SK-N-SH treated with all-trans-retinoic acid at 6 μM for 48 hours (cell line): ENCODE results near the gene NSRP1.
A peak's percentile ranks its signal among the peaks of the same experiment; 100 is the strongest.

Source experiments
- ATAC-seq: fragments of 200-7000 bp; cut with Tn5 transposase; 3 replicates; pipeline ENCODE4 v1.9.1; 2020; ENCODE audit warnings: mild to moderate bottlenecking, moderate library complexity
- ARNTL ChIP-seq: fragments of 450-650 bp; formaldehyde crosslinking; IDR thresholded peaks from 2 replicates; pipeline ENCODE4 v1.5.0; 2020; ENCODE audit warnings: low read depth, mild to moderate bottlenecking, moderate library complexity, borderline replicate concordance
- BACH2 ChIP-seq: fragments of 250-450 bp; sonication (Bioruptor Pico); IDR thresholded peaks from 2 replicates; pipeline ENCODE4 v1.9.0; 2021; ENCODE audit warnings: mild to moderate bottlenecking, borderline replicate concordance
- ESRRG ChIP-seq: fragments of 250-450 bp; sonication (Bioruptor Pico); IDR thresholded peaks from 2 replicates; pipeline ENCODE4 v1.6.1; 2021; ENCODE audit warnings: mild to moderate bottlenecking
- ISL1 ChIP-seq: fragments of 250-450 bp; sonication (Bioruptor Pico); IDR thresholded peaks from 2 replicates; pipeline ENCODE4 v2.1.2; 2022; ENCODE audit warnings: mild to moderate bottlenecking, moderate library complexity
- OSR1 ChIP-seq: fragments of 250-450 bp; sonication (Bioruptor Pico); IDR thresholded peaks from 2 replicates; pipeline ENCODE4 v1.8.0; 2022; ENCODE audit warnings: moderate library complexity, mild to moderate bottlenecking, inconsistent platforms
- PPARA ChIP-seq: fragments of 250-450 bp; sonication (Bioruptor Pico); IDR thresholded peaks from 2 replicates; pipeline ENCODE4 v1.5.0; 2020; ENCODE audit warnings: mild to moderate bottlenecking, borderline replicate concordance
- RARB ChIP-seq: fragments of 250-450 bp; sonication (Bioruptor Pico); IDR thresholded peaks from 2 replicates; pipeline ENCODE4 v1.8.0; 2021; ENCODE audit warnings: mild to moderate bottlenecking, moderate library complexity
- TCF4 ChIP-seq: fragments of 250-450 bp; sonication (Bioruptor Pico); IDR thresholded peaks from 2 replicates; pipeline ENCODE4 v1.8.0; 2021; ENCODE audit warnings: mild to moderate bottlenecking, moderate library complexity, borderline replicate concordance
- TOX ChIP-seq: fragments of 250-450 bp; sonication (Bioruptor Pico); IDR thresholded peaks from 2 replicates; pipeline ENCODE4 v1.8.0; 2021; ENCODE audit warnings: mild to moderate bottlenecking, moderate library complexity, borderline replicate concordance
- ZC3H10 ChIP-seq: fragments of 250-450 bp; sonication (Bioruptor Pico); IDR thresholded peaks from 2 replicates; pipeline ENCODE4 v1.5.1; 2021; ENCODE audit warnings: mild to moderate bottlenecking, moderate library complexity
- ZFP3 ChIP-seq: fragments of 250-450 bp; sonication (Bioruptor Pico); IDR thresholded peaks from 2 replicates; pipeline ENCODE4 v1.5.0; 2020; ENCODE audit warnings: mild to moderate bottlenecking, moderate library complexity
- ZFP30 ChIP-seq: fragments of 450-650 bp; formaldehyde crosslinking; IDR thresholded peaks from 2 replicates; pipeline ENCODE4 v1.5.0; 2022; ENCODE audit warnings: mild to moderate bottlenecking, moderate library complexity
- ZNF565 ChIP-seq: fragments of 450-650 bp; formaldehyde crosslinking; conservative IDR thresholded peaks from 2 replicates; pipeline ENCODE4 v1.5.0; 2020; ENCODE audit warnings: low read depth, mild to moderate bottlenecking, moderate library complexity
- TF ChIP-seq, protein P1 (sequence below): fragments of 250-450 bp; sonication (Bioruptor Pico); IDR thresholded peaks from 2 replicates; pipeline ENCODE4 v1.5.0; 2020; ENCODE audit warnings: mild to moderate bottlenecking, moderate library complexity
- TF ChIP-seq, protein P2 (sequence below): fragments of 250-450 bp; sonication (Bioruptor Pico); IDR thresholded peaks from 2 replicates; pipeline ENCODE4 v1.5.1; 2021; ENCODE audit warnings: mild to moderate bottlenecking, moderate library complexity
- TF ChIP-seq, protein P3 (sequence below): fragments of 250-450 bp; sonication (Bioruptor Pico); IDR thresholded peaks from 2 replicates; pipeline ENCODE4 v1.5.1; 2020; ENCODE audit warnings: low read depth, mild to moderate bottlenecking, moderate library complexity

Gene NSRP1

DNA sequence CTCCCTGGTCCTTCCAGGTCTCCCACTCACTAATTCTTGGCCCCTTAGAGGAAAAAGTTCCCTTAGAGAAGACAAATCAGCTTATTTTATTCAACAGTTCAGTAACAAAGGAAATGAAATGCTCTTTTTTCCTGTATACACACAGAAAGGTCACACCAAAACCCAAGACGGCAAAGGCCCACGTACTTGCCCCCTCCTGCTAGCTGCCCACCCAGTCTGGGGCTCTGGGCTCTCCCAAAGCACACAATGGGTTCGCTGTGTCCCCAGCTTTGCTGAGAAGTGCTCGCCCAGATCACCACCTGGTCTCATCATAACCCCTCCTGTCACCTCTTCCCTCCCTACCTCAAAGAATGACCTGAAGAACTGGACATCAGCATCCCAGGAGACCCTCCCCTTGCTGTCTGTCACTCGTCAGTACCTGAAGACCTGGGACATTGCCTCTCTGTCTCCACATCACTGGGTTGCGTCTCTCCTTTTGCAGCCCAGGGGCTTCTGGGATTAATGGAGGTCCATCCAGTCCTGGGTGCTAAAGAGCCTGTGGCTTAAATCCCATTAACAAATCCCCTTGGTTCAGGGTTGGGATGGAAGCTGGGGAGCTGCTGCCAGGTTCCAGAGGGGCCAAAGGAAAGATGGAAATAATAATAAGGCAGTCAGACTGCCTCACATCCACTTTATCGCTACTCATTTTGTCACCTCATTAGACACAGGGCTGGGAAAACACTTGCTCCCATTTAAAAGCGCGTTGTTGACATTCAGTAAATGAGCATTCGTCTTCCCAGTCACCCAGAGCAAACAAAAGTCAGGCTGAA, 115.6 kb downstream of the NSRP1 start (continued):
- TF ChIP-seq ZC3H10 (CRISPR knock-in tag) (no peak), RARB (CRISPR knock-in tag) (no peak)

DNA sequence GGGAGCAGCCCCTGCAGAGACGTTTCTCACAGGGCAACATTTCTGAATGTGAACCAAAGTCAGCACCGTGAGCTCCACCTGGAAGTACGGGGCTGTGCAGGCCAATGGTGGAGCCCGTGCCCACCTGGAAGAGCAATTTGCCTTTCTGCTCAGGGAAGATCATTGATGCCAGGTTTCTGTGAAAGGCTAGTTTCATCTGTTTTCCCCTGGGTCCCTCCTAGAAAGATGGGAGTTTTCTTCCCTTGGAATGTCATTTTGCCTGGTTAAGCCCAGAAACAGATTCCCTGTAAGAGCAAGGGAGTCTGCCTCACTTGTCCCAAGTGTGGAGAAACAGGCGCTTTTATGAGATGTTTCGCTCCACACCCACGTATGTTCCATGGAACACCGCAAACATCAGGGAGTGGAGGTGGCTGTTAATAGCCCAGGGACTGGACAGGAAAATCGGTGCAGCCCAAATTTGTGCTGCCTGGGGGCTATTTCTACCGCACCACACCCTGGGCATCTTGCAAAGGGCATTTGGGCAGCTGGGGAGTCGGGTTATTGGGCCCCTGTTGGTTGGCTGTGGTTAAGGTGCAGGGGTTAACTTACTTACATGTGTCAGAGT, 116.3 kb downstream of the NSRP1 start:
- no peak for ATAC-seq
- TF ChIP-seq ZFP30 (CRISPR knock-in tag) = no peak
- no peak for TF ChIP-seq ZNF565 (CRISPR knock-in tag)
- TF ChIP-seq BACH2 (CRISPR knock-in tag) = no peak
- no peak for TF ChIP-seq TOX (CRISPR knock-in tag)

DNA sequence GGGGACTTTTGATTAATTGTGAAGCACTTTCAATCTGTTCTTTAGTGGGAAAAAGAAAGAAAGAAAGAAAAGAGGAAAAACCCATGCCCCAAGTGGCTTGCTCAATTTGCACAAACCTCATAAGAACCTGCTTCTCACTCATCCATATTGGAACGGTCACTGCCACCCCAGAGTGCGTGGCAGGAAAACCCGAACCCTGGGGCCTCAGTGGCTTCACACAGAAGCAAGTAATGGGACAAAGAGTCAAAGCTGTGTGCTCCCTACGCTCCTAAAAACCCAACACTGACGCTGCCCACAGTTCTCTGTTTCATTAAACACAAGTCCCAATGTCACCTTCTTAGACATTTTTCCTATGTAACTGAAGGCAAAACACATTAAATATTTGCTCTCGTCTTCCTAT, 117.7 kb downstream of the NSRP1 start:
- ATAC-seq = no peak
- TF ChIP-seq TCF4 (CRISPR knock-in tag) (no peak), ISL1 (CRISPR knock-in tag) (no peak), ESRRG (CRISPR knock-in tag) (no peak), ARNTL (CRISPR knock-in tag) (no peak), ZC3H10 (CRISPR knock-in tag) (no peak), ZNF565 (CRISPR knock-in tag) (no peak), PPARA (CRISPR knock-in tag) (no peak)
- TF ChIP-seq, protein P1, sequence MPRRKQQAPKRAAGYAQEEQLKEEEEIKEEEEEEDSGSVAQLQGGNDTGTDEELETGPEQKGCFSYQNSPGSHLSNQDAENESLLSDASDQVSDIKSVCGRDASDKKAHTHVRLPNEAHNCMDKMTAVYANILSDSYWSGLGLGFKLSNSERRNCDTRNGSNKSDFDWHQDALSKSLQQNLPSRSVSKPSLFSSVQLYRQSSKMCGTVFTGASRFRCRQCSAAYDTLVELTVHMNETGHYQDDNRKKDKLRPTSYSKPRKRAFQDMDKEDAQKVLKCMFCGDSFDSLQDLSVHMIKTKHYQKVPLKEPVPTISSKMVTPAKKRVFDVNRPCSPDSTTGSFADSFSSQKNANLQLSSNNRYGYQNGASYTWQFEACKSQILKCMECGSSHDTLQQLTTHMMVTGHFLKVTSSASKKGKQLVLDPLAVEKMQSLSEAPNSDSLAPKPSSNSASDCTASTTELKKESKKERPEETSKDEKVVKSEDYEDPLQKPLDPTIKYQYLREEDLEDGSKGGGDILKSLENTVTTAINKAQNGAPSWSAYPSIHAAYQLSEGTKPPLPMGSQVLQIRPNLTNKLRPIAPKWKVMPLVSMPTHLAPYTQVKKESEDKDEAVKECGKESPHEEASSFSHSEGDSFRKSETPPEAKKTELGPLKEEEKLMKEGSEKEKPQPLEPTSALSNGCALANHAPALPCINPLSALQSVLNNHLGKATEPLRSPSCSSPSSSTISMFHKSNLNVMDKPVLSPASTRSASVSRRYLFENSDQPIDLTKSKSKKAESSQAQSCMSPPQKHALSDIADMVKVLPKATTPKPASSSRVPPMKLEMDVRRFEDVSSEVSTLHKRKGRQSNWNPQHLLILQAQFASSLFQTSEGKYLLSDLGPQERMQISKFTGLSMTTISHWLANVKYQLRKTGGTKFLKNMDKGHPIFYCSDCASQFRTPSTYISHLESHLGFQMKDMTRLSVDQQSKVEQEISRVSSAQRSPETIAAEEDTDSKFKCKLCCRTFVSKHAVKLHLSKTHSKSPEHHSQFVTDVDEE (CRISPR knock-in tag) = no peak
- TF ChIP-seq, protein P2, sequence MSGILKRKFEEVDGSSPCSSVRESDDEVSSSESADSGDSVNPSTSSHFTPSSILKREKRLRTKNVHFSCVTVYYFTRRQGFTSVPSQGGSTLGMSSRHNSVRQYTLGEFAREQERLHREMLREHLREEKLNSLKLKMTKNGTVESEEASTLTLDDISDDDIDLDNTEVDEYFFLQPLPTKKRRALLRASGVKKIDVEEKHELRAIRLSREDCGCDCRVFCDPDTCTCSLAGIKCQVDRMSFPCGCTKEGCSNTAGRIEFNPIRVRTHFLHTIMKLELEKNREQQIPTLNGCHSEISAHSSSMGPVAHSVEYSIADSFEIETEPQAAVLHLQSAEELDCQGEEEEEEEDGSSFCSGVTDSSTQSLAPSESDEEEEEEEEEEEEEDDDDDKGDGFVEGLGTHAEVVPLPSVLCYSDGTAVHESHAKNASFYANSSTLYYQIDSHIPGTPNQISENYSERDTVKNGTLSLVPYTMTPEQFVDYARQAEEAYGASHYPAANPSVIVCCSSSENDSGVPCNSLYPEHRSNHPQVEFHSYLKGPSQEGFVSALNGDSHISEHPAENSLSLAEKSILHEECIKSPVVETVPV (CRISPR knock-in tag) = no peak
- TF ChIP-seq, protein P3, sequence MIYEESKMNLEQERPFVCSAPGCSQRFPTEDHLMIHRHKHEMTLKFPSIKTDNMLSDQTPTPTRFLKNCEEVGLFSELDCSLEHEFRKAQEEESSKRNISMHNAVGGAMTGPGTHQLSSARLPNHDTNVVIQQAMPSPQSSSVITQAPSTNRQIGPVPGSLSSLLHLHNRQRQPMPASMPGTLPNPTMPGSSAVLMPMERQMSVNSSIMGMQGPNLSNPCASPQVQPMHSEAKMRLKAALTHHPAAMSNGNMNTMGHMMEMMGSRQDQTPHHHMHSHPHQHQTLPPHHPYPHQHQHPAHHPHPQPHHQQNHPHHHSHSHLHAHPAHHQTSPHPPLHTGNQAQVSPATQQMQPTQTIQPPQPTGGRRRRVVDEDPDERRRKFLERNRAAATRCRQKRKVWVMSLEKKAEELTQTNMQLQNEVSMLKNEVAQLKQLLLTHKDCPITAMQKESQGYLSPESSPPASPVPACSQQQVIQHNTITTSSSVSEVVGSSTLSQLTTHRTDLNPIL = no peak
- TF ChIP-seq, all 23 proteins: peak for 0

DNA sequence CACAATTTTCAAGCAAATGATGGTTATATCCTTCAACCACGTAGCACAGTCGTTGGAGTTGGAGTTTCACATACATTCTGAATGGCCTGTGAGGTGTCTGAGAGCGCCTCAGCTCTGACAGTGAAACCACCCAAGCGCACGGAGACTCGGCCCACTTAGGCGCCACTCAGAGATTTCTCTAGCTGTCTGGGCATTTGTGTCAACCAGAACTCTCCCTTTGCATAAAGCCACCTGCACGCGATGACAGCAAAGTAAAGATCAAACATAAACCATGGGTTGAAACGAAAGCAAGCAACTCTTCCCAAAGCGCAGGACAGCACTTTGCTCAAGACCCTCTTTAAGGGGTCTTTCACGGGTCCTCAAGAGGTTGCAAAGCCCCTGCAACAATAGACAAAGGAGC, 118.3 kb downstream of the NSRP1 start:
- TF ChIP-seq ZFP3 = no peak
- no peak for TF ChIP-seq RARB (CRISPR knock-in tag)
- TF ChIP-seq TCF4 (CRISPR knock-in tag) = no peak
- ATAC-seq = no peak

DNA sequence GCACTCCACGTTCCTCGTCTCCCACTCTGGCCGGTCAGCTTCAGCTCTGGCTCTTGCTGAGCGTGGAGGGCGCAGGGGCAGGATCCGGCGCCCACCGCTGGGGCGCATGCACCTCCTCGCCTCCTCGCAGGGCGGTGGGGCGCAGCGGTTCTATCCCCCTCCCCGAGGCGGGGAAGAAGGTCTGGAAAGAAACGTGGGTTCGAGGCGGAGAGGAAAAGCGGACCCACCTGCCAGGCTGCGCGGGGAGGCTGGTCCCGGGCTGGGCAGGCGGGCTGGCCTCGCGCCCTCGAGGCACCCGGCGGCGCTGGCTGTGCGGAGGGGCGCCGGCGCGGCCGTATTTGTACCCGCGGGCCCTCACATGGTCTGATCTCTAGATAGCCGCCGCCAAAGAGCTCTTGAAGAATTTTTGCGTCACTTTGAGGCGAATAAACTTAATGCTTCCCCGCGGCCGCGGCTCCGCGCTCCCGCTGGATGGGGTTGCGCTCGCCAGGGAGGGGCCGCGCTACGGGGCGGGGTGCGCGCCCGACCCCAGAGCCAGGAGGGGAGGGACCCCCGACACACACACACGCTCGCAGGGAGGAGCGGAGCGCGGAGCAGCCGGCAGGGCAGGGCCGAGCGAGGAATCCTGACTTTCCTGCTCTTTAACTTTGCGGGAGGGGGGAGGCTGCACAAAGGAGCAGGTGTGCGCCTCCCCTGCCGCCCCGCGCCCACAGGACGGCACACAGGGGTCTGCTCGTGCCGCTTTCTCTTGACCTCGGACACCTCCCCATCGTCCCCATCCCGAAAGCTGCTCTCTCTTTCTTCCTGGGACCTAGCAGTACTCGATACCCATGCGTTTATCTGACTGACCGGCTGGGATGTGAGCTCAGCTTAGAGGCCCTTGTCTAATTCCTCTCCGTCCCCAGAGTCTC, 119.0 kb downstream of the NSRP1 start, which contains the start of gene SLC6A4:
Gene SLC6A4, minus strand, starts transcription at position 312 of the 911 bp plus-strand sequence. CDS start 13,739 bp downstream, outside the sequence.
- TF ChIP-seq BACH2 (CRISPR knock-in tag) (no peak), ZFP30 (CRISPR knock-in tag) (no peak), ZNF565 (CRISPR knock-in tag) (no peak), OSR1 (CRISPR knock-in tag) (no peak), PPARA (CRISPR knock-in tag) (no peak)
- ATAC-seq = peak; percentile 64
